ENCODE data around the gene SLC17A7.

SLC17A7 gene

DNA sequence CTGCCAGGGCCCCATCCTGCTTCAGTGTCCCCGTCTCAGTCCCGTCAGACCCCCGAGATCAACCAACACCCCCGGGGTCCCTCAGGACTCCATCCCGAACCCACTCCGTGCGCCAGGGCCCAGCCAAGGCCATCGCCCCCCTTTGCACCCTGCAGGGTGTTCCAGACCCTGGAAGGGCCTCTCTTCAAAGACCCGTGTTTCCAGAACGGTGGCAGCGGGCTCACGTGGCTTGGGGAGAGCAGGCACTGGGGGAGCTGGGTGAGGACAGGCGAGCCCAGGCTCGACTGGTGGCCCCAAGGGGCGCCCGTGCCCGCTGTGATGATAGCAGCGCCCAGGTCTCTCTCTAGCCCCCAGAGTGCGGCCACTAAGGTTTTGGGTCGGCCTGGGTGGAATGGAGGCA is 51.9 kb downstream of the SLC17A7 start:
- TF ChIP-seq ZFP30 (CRISPR knock-in tag; IDR thresholded peaks at IDR 0.05): no peak
- no peak for TF ChIP-seq TCF4 (CRISPR knock-in tag; IDR thresholded peaks at IDR 0.05; ENCODE audit: borderline replicate concordance)
- TF ChIP-seq ZFP3 (CRISPR knock-in tag; IDR thresholded peaks at IDR 0.05): no peak
- TF ChIP-seq ARNTL (CRISPR knock-in tag; IDR thresholded peaks at IDR 0.05; ENCODE audit: borderline replicate concordance, low read depth): no peak
- TF ChIP-seq, protein P1, sequence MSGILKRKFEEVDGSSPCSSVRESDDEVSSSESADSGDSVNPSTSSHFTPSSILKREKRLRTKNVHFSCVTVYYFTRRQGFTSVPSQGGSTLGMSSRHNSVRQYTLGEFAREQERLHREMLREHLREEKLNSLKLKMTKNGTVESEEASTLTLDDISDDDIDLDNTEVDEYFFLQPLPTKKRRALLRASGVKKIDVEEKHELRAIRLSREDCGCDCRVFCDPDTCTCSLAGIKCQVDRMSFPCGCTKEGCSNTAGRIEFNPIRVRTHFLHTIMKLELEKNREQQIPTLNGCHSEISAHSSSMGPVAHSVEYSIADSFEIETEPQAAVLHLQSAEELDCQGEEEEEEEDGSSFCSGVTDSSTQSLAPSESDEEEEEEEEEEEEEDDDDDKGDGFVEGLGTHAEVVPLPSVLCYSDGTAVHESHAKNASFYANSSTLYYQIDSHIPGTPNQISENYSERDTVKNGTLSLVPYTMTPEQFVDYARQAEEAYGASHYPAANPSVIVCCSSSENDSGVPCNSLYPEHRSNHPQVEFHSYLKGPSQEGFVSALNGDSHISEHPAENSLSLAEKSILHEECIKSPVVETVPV (CRISPR knock-in tag; IDR thresholded peaks at IDR 0.05): no peak
- no peak for TF ChIP-seq ISL1 (CRISPR knock-in tag; IDR thresholded peaks at IDR 0.05)
- TF ChIP-seq ZNF8 (CRISPR knock-in tag; IDR thresholded peaks at IDR 0.05): no peak
- no peak for TF ChIP-seq TOX (CRISPR knock-in tag; IDR thresholded peaks at IDR 0.05; ENCODE audit: borderline replicate concordance)
- no peak for TF ChIP-seq ZNF70 (CRISPR knock-in tag; IDR thresholded peaks at IDR 0.05)
- TF ChIP-seq RARB (CRISPR knock-in tag; IDR thresholded peaks at IDR 0.05): no peak
- TF ChIP-seq, protein P2, sequence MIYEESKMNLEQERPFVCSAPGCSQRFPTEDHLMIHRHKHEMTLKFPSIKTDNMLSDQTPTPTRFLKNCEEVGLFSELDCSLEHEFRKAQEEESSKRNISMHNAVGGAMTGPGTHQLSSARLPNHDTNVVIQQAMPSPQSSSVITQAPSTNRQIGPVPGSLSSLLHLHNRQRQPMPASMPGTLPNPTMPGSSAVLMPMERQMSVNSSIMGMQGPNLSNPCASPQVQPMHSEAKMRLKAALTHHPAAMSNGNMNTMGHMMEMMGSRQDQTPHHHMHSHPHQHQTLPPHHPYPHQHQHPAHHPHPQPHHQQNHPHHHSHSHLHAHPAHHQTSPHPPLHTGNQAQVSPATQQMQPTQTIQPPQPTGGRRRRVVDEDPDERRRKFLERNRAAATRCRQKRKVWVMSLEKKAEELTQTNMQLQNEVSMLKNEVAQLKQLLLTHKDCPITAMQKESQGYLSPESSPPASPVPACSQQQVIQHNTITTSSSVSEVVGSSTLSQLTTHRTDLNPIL (CRISPR knock-in tag; IDR thresholded peaks at IDR 0.05; ENCODE audit: low read depth): no peak
- TF ChIP-seq ZNF565 (CRISPR knock-in tag; conservative IDR thresholded peaks at IDR 0.05; ENCODE audit: low read depth): no peak
- TF ChIP-seq, protein P3, sequence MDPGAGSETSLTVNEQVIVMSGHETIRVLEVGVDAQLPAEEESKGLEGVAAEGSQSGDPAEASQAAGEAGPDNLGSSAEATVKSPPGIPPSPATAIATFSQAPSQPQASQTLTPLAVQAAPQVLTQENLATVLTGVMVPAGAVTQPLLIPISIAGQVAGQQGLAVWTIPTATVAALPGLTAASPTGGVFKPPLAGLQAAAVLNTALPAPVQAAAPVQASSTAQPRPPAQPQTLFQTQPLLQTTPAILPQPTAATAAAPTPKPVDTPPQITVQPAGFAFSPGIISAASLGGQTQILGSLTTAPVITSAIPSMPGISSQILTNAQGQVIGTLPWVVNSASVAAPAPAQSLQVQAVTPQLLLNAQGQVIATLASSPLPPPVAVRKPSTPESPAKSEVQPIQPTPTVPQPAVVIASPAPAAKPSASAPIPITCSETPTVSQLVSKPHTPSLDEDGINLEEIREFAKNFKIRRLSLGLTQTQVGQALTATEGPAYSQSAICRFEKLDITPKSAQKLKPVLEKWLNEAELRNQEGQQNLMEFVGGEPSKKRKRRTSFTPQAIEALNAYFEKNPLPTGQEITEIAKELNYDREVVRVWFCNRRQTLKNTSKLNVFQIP (CRISPR knock-in tag; IDR thresholded peaks at IDR 0.05; ENCODE audit: borderline replicate concordance, low read depth): no peak
- no peak for TF ChIP-seq CSDC2 (CRISPR knock-in tag; IDR thresholded peaks at IDR 0.05)
- ATAC-seq: no peak

DNA sequence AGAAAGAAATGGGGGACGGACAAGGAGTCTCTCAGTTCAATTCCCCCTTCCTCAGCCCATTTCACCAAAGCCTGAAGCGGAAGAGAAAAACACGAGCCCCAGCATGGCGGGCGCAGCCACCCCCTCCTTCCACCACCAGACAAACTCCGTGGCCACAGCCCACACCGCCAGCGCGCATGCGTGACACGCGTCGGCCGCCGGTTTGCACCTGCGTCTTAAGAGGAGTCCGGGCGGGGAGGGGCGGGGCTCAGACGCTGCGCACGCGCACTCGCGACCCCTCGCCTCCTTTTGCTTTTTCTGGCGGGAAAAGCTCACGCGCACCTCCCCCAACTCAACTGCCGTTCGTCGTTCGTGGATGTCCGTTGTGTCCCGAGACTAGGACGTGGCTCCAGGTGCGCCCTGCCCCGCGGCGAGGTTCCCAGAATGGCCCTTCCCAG is 53.4 kb downstream of the SLC17A7 start, which contains the start of gene KASH5:
KASH5 (plus strand) TSS at position 314 of the 437 bp plus-strand sequence. CDS start 2,635 bp downstream, outside the sequence.
- peak; percentile 19; the same call in 1 of the 3 replicates for ATAC-seq
- TF ChIP-seq TCF4 (CRISPR knock-in tag; IDR thresholded peaks at IDR 0.05; ENCODE audit: borderline replicate concordance): no peak
- TF ChIP-seq, protein P4, sequence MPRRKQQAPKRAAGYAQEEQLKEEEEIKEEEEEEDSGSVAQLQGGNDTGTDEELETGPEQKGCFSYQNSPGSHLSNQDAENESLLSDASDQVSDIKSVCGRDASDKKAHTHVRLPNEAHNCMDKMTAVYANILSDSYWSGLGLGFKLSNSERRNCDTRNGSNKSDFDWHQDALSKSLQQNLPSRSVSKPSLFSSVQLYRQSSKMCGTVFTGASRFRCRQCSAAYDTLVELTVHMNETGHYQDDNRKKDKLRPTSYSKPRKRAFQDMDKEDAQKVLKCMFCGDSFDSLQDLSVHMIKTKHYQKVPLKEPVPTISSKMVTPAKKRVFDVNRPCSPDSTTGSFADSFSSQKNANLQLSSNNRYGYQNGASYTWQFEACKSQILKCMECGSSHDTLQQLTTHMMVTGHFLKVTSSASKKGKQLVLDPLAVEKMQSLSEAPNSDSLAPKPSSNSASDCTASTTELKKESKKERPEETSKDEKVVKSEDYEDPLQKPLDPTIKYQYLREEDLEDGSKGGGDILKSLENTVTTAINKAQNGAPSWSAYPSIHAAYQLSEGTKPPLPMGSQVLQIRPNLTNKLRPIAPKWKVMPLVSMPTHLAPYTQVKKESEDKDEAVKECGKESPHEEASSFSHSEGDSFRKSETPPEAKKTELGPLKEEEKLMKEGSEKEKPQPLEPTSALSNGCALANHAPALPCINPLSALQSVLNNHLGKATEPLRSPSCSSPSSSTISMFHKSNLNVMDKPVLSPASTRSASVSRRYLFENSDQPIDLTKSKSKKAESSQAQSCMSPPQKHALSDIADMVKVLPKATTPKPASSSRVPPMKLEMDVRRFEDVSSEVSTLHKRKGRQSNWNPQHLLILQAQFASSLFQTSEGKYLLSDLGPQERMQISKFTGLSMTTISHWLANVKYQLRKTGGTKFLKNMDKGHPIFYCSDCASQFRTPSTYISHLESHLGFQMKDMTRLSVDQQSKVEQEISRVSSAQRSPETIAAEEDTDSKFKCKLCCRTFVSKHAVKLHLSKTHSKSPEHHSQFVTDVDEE (CRISPR knock-in tag; IDR thresholded peaks at IDR 0.05): no peak

DNA sequence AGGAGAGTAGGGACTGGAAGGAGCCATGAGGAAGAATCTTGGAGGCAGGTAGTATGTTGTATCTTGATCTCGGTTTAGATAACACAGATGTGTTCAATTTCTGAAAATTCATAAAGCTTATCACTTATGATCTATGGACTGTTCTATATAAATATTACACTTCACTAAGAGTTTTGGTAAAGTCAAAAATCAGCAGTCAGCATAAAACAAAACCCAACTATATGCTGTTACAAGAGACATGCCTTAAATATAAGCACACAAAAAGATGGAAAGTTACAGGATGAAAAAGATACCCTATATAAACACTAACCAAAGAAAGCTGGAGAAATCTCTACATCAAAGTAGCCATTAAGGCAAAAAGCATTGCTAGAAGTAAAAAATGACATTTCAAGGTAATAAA is 57.7 kb downstream of the SLC17A7 start:
- TF ChIP-seq TOX (CRISPR knock-in tag; IDR thresholded peaks at IDR 0.05; ENCODE audit: borderline replicate concordance) (no peak), ZNF8 (CRISPR knock-in tag; IDR thresholded peaks at IDR 0.05) (no peak), RARB (CRISPR knock-in tag; IDR thresholded peaks at IDR 0.05) (no peak), ZNF70 (CRISPR knock-in tag; IDR thresholded peaks at IDR 0.05) (no peak), BACH2 (CRISPR knock-in tag; IDR thresholded peaks at IDR 0.05; ENCODE audit: borderline replicate concordance) (no peak), ZC3H10 (CRISPR knock-in tag; IDR thresholded peaks at IDR 0.05) (no peak), TCF4 (CRISPR knock-in tag; IDR thresholded peaks at IDR 0.05; ENCODE audit: borderline replicate concordance) (no peak), SNAI2 (CRISPR knock-in tag; IDR thresholded peaks at IDR 0.05) (no peak), ZNF565 (CRISPR knock-in tag; conservative IDR thresholded peaks at IDR 0.05; ENCODE audit: low read depth) (no peak), PPARA (CRISPR knock-in tag; IDR thresholded peaks at IDR 0.05; ENCODE audit: borderline replicate concordance) (no peak), ARNTL (CRISPR knock-in tag; IDR thresholded peaks at IDR 0.05; ENCODE audit: borderline replicate concordance, low read depth) (no peak)
- TF ChIP-seq, protein P4 (CRISPR knock-in tag; IDR thresholded peaks at IDR 0.05): no peak
- TF ChIP-seq, protein P1 (CRISPR knock-in tag; IDR thresholded peaks at IDR 0.05): no peak
- TF ChIP-seq, protein P2 (CRISPR knock-in tag; IDR thresholded peaks at IDR 0.05; ENCODE audit: low read depth): no peak
- TF ChIP-seq, protein P3 (CRISPR knock-in tag; IDR thresholded peaks at IDR 0.05; ENCODE audit: borderline replicate concordance, low read depth): no peak
- ATAC-seq: no peak
